ENCODE measurements around the gene TTC21A.

TTC21A gene

DNA sequence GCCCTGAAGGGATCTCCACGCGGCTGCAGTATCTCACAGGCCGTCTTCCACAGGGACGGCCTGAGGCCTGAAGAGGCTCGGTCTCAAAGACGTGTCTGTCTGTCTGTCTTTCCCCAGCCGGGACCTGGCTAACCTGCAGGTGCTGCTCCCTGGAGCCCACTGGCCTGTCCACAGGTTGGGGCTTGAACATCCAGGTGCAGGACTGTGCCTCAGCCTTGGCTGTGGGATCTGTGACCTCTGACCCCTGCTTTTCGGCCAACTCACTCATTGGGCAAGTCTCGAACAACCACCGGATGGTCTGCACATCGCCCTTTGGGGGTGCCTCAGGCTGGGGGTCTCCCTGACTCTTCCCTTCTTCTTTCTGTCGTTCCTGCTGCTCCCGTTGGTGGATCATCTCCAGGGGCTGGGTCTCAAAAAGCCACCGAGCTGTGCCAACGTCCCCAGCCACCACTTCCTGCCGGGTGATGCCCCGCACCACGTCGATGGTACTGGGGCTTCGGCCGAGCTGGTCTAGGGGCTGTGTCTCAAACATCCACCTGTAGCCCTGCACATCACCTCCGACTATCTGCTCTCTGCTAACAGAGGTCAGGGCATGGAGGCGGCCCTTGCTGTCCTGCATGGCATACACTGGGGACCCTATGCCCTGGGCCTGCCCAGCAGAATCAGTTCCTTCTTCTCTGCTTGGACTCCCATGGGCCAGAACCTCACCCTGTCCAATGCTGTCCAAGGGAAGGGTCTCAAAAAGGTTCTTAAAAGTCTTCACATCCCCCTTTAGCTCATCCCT lies 80.1 kb downstream of the TTC21A start:
- Histone ChIP-seq H3K9me2 (replicated peaks; ENCODE audit: insufficient read depth, low read length) (no peaks in the 10 kb centered on the region), H3K27ac (ENCODE audit: low read depth, low read length) (no peak overlapping the region), H3K4me3 (ENCODE audit: insufficient read depth, low read length, poor library complexity, severe bottlenecking) (no peak overlapping the region), H3K36me3 (ENCODE audit: low read length) (no peaks in the 10 kb centered on the region), H3K27me3 (ENCODE audit: low read length) (no peaks in the 10 kb centered on the region), H4K20me1 (ENCODE audit: low read depth, low read length) (no peaks in the 10 kb centered on the region), H3K4me2 (ENCODE audit: low read depth, low read length, poor library complexity, severe bottlenecking) (no peak overlapping the region), H3K79me2 (ENCODE audit: insufficient read depth, low read length) (no peaks in the 10 kb centered on the region), H3F3A (ENCODE audit: insufficient read depth) (no peaks in the 10 kb centered on the region), H2AFZ (ENCODE audit: low read depth, low read length, severe bottlenecking) (no peak overlapping the region), H3K9ac (ENCODE audit: low read length) (no peak overlapping the region), H3K9me3 (ENCODE audit: insufficient read depth, low read length) (no peaks in the 10 kb centered on the region)
- TF ChIP-seq, protein P1, sequence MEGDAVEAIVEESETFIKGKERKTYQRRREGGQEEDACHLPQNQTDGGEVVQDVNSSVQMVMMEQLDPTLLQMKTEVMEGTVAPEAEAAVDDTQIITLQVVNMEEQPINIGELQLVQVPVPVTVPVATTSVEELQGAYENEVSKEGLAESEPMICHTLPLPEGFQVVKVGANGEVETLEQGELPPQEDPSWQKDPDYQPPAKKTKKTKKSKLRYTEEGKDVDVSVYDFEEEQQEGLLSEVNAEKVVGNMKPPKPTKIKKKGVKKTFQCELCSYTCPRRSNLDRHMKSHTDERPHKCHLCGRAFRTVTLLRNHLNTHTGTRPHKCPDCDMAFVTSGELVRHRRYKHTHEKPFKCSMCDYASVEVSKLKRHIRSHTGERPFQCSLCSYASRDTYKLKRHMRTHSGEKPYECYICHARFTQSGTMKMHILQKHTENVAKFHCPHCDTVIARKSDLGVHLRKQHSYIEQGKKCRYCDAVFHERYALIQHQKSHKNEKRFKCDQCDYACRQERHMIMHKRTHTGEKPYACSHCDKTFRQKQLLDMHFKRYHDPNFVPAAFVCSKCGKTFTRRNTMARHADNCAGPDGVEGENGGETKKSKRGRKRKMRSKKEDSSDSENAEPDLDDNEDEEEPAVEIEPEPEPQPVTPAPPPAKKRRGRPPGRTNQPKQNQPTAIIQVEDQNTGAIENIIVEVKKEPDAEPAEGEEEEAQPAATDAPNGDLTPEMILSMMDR (IDR thresholded peaks at IDR 0.05; ENCODE audit: insufficient read depth, low read length, poor library complexity, severe bottlenecking): no peak
- TF ChIP-seq EZH2phosphoT487 (conservative IDR thresholded peaks at IDR 0.05; ENCODE audit: low read length): no peak
